Measurements from ENCODE around the gene PNLIPRP2.

PNLIPRP2 gene

GRCh38 chr10:116694243-116694926 lies 73.6 kb downstream of the PNLIPRP2 start:
- H3K9me3 ChIP-seq (ENCODE audit: control insufficient read depth, insufficient read depth, low read depth, low read length) = no peaks in the 10 kb centered on the region
- peaks cover 0 to 31% of the 10 kb centered on the region in 2 experiments; a peak in 1 of 3 replicates for H3K36me3 ChIP-seq (ENCODE audit: control insufficient read depth in 2 of 2, insufficient read depth in 1 of 2, low read length in 2 of 2)
- no peaks in the 10 kb centered on the region for H3K4me1 ChIP-seq (ENCODE audit: control insufficient read depth, insufficient read depth, low read length)
- TF ChIP-seq MZF1 (tag by site-specific recombination; IDR thresholded peaks at IDR 0.05; ENCODE audit: borderline replicate concordance) (no peak), ZNF341 (tag by site-specific recombination; IDR thresholded peaks at IDR 0.05; ENCODE audit: low read depth) (peak; percentile 86), ZIC2 (tag by site-specific recombination; IDR thresholded peaks at IDR 0.05) (peak; percentile 60; the same call in 1 of the 2 replicates), ZNF146 (tag by site-specific recombination; IDR thresholded peaks at IDR 0.05) (no peak), ZFHX2 (tag by site-specific recombination; conservative IDR thresholded peaks at IDR 0.05) (peak; percentile 59), GLIS1 (tag by site-specific recombination; IDR thresholded peaks at IDR 0.05) (peak; percentile 84), EGR2 (tag by site-specific recombination; IDR thresholded peaks at IDR 0.05; ENCODE audit: low read depth) (peak; percentile 34; the same call in 1 of the 2 replicates)
- ChIA-PET POLR2A (interaction anchor here (1.2 kb wide), 1 partner anchor 49 kb away, joined by 5 read pairs; no protein-coding TSS in a partner anchor), CTCF (interaction anchor here (2.3 kb wide), 1 partner anchor 94 kb away, joined by 7 read pairs; no protein-coding TSS in a partner anchor)
- H3K27ac ChIP-seq (ENCODE audit: extremely low read depth, low read depth, low read length) = no peak overlapping the region
- H3K4me3 ChIP-seq (ENCODE audit: low read depth, low read length) = no peak overlapping the region

All from HEK293 (cell line).